Upper lobe of left lung (tissue), 6 donors: Measurements from ENCODE around the gene SAT1. TPM values are rescaled to one million over a fixed set of nuclear protein-coding genes. Genes with fewer than 3 reads are reported as not detected.

Experiments used
- ATAC-seq, 2 donors: fragments of 200-7000 bp; cut with Tn5 transposase; one replicate each; pipeline ENCODE4 v1.9.1; 2022; ENCODE audit warnings: mild to moderate bottlenecking in 2 of 2, moderate library complexity in 2 of 2; ENCODE audit not compliant: low FRiP score in 2 of 2
- DNase-seq, 2 donors: peaks; one replicate each; pipeline ENCODE4 v3.0.0-alpha.2; 2019 to 2020
- H3K27ac ChIP-seq, 4 donors: fragments of 200-600 bp; sonication (generic); one replicate each; pipeline ENCODE4 v1.5.1; 2016 to 2019
- H3K27me3 ChIP-seq, 4 donors: fragments of 200-600 bp; sonication (generic); one replicate each; pipeline ENCODE4 v1.5.1; 2017 to 2019
- H3K36me3 ChIP-seq, 4 donors: fragments of 200-600 bp; sonication (generic); one replicate each; pipeline ENCODE4 v1.5.1; 2016 to 2019
- H3K4me1 ChIP-seq, 4 donors: fragments of 200-600 bp; sonication (generic); one replicate each; pipeline ENCODE4 v1.5.1; 2018 to 2019
- H3K4me3 ChIP-seq, 4 donors: fragments of 200-600 bp; sonication (generic); one replicate each; pipeline ENCODE4 v1.5.1; 2017 to 2019; ENCODE audit warnings: mild to moderate bottlenecking in 2 of 4, moderate library complexity in 1 of 4
- H3K9me3 ChIP-seq, 4 donors: fragments of 200-600 bp; sonication (generic); one replicate each; pipeline ENCODE4 v1.5.1; 2018 to 2019
- CTCF ChIP-seq, 6 experiments: fragments of 450-650 bp in 4 of 6; fragments of 200-600 bp in 2 of 6; sonication (generic) in 2 of 6; IDR thresholded peaks; one replicate each; pipeline ENCODE4 v1.5.1; 2016 to 2019; ENCODE audit warnings: antibody characterized with exemption in 6 of 6
- EP300 ChIP-seq, 4 donors: sonication (generic); formaldehyde crosslinking; IDR thresholded peaks; one replicate each; pipeline ENCODE4 v1.5.1; 2017; ENCODE audit warnings: antibody characterized with exemption in 4 of 4, control low read depth in 2 of 4
- POLR2A ChIP-seq, 4 donors: fragments of 450-650 bp; IDR thresholded peaks; one replicate each; pipeline ENCODE4 v1.5.1; 2016 to 2017; ENCODE audit warnings: antibody characterized with exemption in 4 of 4, mild to moderate bottlenecking in 2 of 4
- POLR2AphosphoS5 ChIP-seq, 2 donors: sonication (generic); formaldehyde crosslinking; IDR thresholded peaks; one replicate each; pipeline ENCODE4 v1.5.1; 2017; ENCODE audit warnings: antibody characterized with exemption in 2 of 2
- WGBS, 2 donors: methylation state at CpG; one replicate each; pipeline ENCODE4 v1.1.5; 2017 to 2018; 5-methylcytosine and 5-hydroxymethylcytosine counted together
- total RNA-seq, 6 donors: library from RNA; depleted of rRNA in 4 of 6; stranded (reverse); fragments of >200 nt in 4 of 6; gene quantifications; one replicate each; pipeline versions ENCODE4 v1.1.0 to v1.2.1, GENCODE V29; 2016 to 2021
- donor health status: DM: no; HTN: no; CAD: no; lungs with moderate emphysema.
- donor health status: DM: no; HTN: yes; CAD: no; lungs with severe emphysema.

Gene SAT1
- total RNA-seq, 6 donors from 2014 or later, result 657 to 1,891 (median 1,145) TPM

GRCh38 chrX:23782455-23782854 lies 518 bp upstream of the SAT1 start:
- peaks cover 0 to 7% (median 0%) of the 10 kb centered on the region in 4 donors for H3K4me1 ChIP-seq
- DNase-seq, result no peak
- peaks cover 0 to 10% (median 0%) of the 10 kb centered on the region in 4 donors for H3K36me3 ChIP-seq
- H3K27me3 ChIP-seq, result no peaks in the 10 kb centered on the region
- WGBS, 2 donors, result 32 to 62% methylated on average over 6 of the region's 6 CpGs
- H3K27ac ChIP-seq, result peak overlapping the region in 3 of 4 donors; percentile 71 to 95 (median 93)
- no peaks in the 10 kb centered on the region for H3K9me3 ChIP-seq
- peak overlapping the region in 3 of 4 donors; percentile 12 to 64 (median 33) for H3K4me3 ChIP-seq
- ATAC-seq, result no peak
- TF ChIP-seq POLR2A (IDR thresholded peaks at IDR 0.05), result no peak
- TF ChIP-seq EP300 (IDR thresholded peaks at IDR 0.05), result no peak
- TF ChIP-seq CTCF (IDR thresholded peaks at IDR 0.05), result no peak
- no peak for TF ChIP-seq POLR2AphosphoS5 (IDR thresholded peaks at IDR 0.05)

GRCh38 chrX:23783589-23784469 lies 856 bp downstream of the SAT1 start:
- DNase-seq (no peak), ATAC-seq (no peak)
- 9 to 37% methylated on average over 19 to 21 of the region's 21 CpGs for WGBS, 2 donors
- Histone ChIP-seq H3K36me3 (peaks cover 0 to 10% (median 0%) of the 10 kb centered on the region in 4 donors), H3K27ac (peak overlapping the region; percentile 91 to 97 (median 94)), H3K4me3 (peak overlapping the region; percentile 41 to 64 (median 56)), H3K9me3 (no peaks in the 10 kb centered on the region), H3K27me3 (no peaks in the 10 kb centered on the region), H3K4me1 (peaks cover 0 to 7% (median 0%) of the 10 kb centered on the region in 4 donors)
- TF ChIP-seq POLR2A (IDR thresholded peaks at IDR 0.05) (peak in 2 of 4 donors; percentile 14 to 41), EP300 (IDR thresholded peaks at IDR 0.05) (no peak), POLR2AphosphoS5 (IDR thresholded peaks at IDR 0.05) (peak in 1 of 2 donors; percentile 19), CTCF (IDR thresholded peaks at IDR 0.05) (no peak)

- peaks cover 0 to 7% (median 0%) of the 10 kb centered on the region in 4 donors for H3K4me1 ChIP-seq
- ATAC-seq, result peak in 1 of 2 donors; percentile 21
- H3K27me3 ChIP-seq, result no peaks in the 10 kb centered on the region
- TF ChIP-seq EP300 (IDR thresholded peaks at IDR 0.05), result peak in 1 of 4 donors; percentile 17
- TF ChIP-seq CTCF (IDR thresholded peaks at IDR 0.05), result no peak
- peak in 1 of 4 donors; percentile 38 for TF ChIP-seq POLR2A (IDR thresholded peaks at IDR 0.05)
- peak in 1 of 2 donors; percentile 60 for TF ChIP-seq POLR2AphosphoS5 (IDR thresholded peaks at IDR 0.05)
- H3K36me3 ChIP-seq, result peaks cover 0 to 10% (median 0%) of the 10 kb centered on the region in 4 donors
- DNase-seq, result no peak
- peak overlapping the region; percentile 91 to 97 (median 94) for H3K27ac ChIP-seq
- H3K4me3 ChIP-seq, result peak overlapping the region; percentile 41 to 64 (median 56)
- 30 to 54% methylated on average over 6 to 8 of the region's 8 CpGs for WGBS, 2 donors
- no peaks in the 10 kb centered on the region for H3K9me3 ChIP-seq
Observed at GRCh38 chrX:23784470-23785331, 1.7 kb downstream of the SAT1 start.

- no peaks in the 10 kb centered on the region for H3K9me3 ChIP-seq
- ATAC-seq (no peak), DNase-seq (no peak)
- H3K27ac ChIP-seq, result peak overlapping the region; percentile 91 to 97 (median 94)
- peaks cover 0 to 7% (median 0%) of the 10 kb centered on the region in 4 donors for H3K4me1 ChIP-seq
- peak overlapping the region in 3 of 4 donors; percentile 50 to 64 (median 63) for H3K4me3 ChIP-seq
- no peak for TF ChIP-seq POLR2A (IDR thresholded peaks at IDR 0.05)
- peak in 1 of 2 donors; percentile 56 for TF ChIP-seq POLR2AphosphoS5 (IDR thresholded peaks at IDR 0.05)
- TF ChIP-seq CTCF (IDR thresholded peaks at IDR 0.05), result no peak
- WGBS, 2 donors, result 53 to 56% methylated on average over 1 to 2 of the region's 2 CpGs
- H3K27me3 ChIP-seq, result no peaks in the 10 kb centered on the region
- peaks cover 0 to 10% (median 0%) of the 10 kb centered on the region in 4 donors for H3K36me3 ChIP-seq
Observed at GRCh38 chrX:23785580-23785979, 2.6 kb downstream of the SAT1 start.
